ENCODE data around the gene AGBL1.

DNA sequence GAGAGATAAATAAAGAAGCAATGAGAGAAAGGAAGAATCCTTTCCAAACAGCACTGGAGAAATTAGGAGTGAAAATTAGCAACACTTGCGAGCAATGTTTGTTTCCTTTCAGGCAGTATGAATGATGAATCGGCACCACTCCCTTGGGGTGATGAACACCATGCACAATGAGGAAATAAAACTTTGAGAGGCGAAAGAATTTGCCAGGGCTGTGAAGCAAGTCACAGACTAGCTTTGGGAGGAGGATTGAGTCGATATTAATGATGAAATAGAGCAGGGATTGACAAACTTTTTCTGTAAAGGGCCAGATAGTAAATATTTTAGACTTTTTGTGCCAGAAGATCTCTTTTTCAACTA is 237.7 kb downstream of the AGBL1 start:
- TF ChIP-seq, protein P1, sequence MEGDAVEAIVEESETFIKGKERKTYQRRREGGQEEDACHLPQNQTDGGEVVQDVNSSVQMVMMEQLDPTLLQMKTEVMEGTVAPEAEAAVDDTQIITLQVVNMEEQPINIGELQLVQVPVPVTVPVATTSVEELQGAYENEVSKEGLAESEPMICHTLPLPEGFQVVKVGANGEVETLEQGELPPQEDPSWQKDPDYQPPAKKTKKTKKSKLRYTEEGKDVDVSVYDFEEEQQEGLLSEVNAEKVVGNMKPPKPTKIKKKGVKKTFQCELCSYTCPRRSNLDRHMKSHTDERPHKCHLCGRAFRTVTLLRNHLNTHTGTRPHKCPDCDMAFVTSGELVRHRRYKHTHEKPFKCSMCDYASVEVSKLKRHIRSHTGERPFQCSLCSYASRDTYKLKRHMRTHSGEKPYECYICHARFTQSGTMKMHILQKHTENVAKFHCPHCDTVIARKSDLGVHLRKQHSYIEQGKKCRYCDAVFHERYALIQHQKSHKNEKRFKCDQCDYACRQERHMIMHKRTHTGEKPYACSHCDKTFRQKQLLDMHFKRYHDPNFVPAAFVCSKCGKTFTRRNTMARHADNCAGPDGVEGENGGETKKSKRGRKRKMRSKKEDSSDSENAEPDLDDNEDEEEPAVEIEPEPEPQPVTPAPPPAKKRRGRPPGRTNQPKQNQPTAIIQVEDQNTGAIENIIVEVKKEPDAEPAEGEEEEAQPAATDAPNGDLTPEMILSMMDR (optimal IDR thresholded peaks at IDR 0.05 in 1 of 3, IDR thresholded peaks at IDR 0.05 in 1 of 3, conservative IDR thresholded peaks at IDR 0.05 in 1 of 3; ENCODE audit: extremely low read depth in 1 of 3, insufficient read depth in 2 of 3, low read length in 3 of 3), result no peak
- no peak for TF ChIP-seq EZH2 (IDR thresholded peaks at IDR 0.05; ENCODE audit: low read length)
